Epithelial cell of proximal tubule (primary cell): ENCODE results near the gene ADGB. TPM values are rescaled to one million over a fixed set of nuclear protein-coding genes. Genes with fewer than 3 reads are reported as not detected.

ENCODE experiments used
- DNase-seq: peaks from one replicate; pipeline ENCODE4 v3.0.0-alpha.2; 2011; ENCODE audit warnings: low read depth
- H3K4me3 ChIP-seq: 2 replicates; pipeline ENCODE4 v1.5.1; 2011; ENCODE audit warnings: low read depth, mild to moderate bottlenecking, low read length
- total RNA-seq: library from RNA; depleted of rRNA; stranded (reverse); fragments of >200 nt; gene quantifications from 2 replicates; pipeline ENCODE4 v1.2.3, GENCODE V29; 2015
- TF ChIP-seq, protein P1 (sequence below): conservative IDR thresholded peaks from 2 replicates; pipeline ENCODE4 v1.5.1; 2012; ENCODE audit warnings: low read depth, mild to moderate bottlenecking, low read length

Gene ADGB
- total RNA-seq, 1 donor from 2014 or later = not detected

DNA sequence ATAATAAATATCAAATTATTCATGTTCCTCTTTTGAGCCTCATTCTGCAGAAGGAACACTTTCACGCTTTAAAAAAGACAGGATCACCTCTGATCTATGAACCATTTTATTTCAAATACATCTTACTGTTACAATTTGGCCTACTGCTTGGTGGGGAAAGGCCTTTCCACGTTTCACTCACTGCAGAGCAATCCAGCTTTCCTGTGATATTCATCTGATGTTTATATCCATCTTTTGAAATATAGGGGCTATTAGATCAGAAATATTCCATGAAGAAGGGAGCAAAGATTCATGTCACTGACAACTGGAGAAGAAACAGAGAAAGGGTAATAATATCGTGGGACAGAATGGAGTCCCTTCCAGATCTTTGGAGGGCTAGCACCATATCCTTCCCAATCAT lies 262.9 kb downstream of the ADGB start:
- H3K4me3 ChIP-seq = no peak overlapping the region
- DNase-seq = no peak
- TF ChIP-seq, protein P1, sequence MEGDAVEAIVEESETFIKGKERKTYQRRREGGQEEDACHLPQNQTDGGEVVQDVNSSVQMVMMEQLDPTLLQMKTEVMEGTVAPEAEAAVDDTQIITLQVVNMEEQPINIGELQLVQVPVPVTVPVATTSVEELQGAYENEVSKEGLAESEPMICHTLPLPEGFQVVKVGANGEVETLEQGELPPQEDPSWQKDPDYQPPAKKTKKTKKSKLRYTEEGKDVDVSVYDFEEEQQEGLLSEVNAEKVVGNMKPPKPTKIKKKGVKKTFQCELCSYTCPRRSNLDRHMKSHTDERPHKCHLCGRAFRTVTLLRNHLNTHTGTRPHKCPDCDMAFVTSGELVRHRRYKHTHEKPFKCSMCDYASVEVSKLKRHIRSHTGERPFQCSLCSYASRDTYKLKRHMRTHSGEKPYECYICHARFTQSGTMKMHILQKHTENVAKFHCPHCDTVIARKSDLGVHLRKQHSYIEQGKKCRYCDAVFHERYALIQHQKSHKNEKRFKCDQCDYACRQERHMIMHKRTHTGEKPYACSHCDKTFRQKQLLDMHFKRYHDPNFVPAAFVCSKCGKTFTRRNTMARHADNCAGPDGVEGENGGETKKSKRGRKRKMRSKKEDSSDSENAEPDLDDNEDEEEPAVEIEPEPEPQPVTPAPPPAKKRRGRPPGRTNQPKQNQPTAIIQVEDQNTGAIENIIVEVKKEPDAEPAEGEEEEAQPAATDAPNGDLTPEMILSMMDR = no peak

DNA sequence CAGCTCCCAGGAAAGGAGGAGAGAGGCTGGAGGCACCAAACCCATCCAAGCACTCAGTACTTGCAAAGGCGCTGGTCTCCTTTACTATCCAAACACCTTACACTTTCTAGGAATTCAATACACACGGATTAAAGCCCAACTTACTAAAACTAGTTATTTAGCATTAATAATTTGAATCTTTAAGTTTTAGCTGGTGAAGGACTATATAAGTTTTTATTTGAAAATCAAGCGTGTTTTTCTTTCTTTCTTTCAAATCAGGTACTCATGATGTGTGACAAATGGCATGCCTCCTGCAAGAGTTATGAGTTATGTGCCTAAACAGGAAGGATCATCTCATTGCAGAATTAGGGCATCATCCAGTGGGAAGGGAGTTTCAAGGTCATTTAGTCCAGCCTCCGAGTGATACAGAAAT lies 263.7 kb downstream of the ADGB start:
- DNase-seq = no peak
- TF ChIP-seq, protein P1 = no peak
- H3K4me3 ChIP-seq = no peak overlapping the region

DNA sequence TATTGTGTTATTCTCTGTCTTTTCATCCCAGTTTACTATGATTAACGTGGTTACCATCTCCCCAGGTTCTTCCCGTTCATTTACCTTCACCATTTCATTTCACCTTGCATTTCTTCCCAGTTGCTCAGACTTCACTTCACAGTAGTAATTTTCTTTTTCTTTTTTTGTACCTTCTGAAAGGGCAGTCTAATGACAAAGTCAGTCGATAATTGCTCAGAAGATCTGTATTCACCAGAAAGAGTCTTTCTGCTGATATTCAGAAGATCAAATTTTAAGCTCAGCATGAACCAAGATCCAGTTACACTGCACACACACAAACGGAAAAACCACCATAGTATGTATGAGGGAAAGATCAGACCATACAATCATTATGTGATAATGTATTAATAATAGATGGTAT lies 265.5 kb downstream of the ADGB start:
- H3K4me3 ChIP-seq = no peak overlapping the region
- DNase-seq = no peak
- TF ChIP-seq, protein P1 = no peak

DNA sequence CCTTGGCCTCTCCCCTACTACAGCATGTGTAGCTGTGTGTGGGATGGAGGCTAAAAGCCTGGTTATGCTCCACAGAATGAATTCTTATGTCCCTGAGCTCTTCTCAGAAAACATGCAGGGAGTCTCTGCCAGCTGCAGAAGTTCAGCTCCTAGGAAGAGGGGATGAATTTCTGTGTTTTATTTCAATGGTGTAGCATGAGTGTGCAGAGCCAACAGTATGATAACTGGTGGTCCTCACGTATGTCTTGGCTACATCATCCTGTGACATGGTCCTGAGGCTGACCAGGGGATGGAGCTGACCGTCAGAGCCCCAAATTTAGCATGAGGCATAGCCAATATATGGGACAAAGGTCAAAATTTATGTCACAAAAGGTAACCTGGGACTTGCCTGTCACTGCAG lies 266.1 kb downstream of the ADGB start:
- H3K4me3 ChIP-seq = no peak overlapping the region
- TF ChIP-seq, protein P1 = no peak
- no peak for DNase-seq

Other genes starting within 250 kb of the ADGB start
- 94.8 and 152 TPM in 2 replicates for gene RAB32, start 55.1 kb upstream of the ADGB start, total RNA-seq